ENCODE measurements around the gene LIMS4.
"Not testable (repeated sequence)": the region's sequence is repeated elsewhere in the genome, so short reads cannot be mapped to it uniquely, and the experiment has no call there.

DNA sequence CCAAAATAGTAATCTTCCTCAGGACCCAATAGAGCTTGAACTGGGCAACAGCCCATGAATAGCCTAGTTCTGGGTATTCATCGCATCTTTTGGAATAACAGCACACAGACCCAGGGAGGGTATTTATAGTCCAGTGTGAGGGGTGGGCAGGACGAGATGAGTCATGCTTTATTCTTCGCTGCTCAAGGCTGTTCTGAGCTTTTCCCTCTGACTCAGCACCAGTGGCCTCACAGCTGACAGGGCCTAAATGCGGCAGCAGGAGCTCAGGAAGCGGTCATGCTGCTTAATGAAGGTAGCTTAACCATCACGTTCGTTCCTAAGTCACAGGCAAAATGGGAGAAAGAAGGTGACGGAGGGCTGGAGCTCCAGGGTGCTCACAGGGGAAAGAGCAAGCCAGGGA is 7.3 kb downstream of the LIMS4 start:
- not testable (repeated sequence) for TF ChIP-seq POLR2A (IDR thresholded peaks at IDR 0.05; ENCODE audit: insufficient read depth in 1 of 2, low read depth in 2 of 2, low read length in 2 of 2); ZNF329 (CRISPR knock-in tag; IDR thresholded peaks at IDR 0.05; ENCODE audit: low read depth); PRPF4 (IDR thresholded peaks at IDR 0.05; ENCODE audit: low read depth, low read length, poor library complexity, severe bottlenecking); HOXA7 (CRISPR knock-in tag; IDR thresholded peaks at IDR 0.05); IKZF1 (IDR thresholded peaks at IDR 0.05); SIN3A (IDR thresholded peaks at IDR 0.05; ENCODE audit: borderline replicate concordance, low read depth, low read length)
- TF ChIP-seq, protein P1, sequence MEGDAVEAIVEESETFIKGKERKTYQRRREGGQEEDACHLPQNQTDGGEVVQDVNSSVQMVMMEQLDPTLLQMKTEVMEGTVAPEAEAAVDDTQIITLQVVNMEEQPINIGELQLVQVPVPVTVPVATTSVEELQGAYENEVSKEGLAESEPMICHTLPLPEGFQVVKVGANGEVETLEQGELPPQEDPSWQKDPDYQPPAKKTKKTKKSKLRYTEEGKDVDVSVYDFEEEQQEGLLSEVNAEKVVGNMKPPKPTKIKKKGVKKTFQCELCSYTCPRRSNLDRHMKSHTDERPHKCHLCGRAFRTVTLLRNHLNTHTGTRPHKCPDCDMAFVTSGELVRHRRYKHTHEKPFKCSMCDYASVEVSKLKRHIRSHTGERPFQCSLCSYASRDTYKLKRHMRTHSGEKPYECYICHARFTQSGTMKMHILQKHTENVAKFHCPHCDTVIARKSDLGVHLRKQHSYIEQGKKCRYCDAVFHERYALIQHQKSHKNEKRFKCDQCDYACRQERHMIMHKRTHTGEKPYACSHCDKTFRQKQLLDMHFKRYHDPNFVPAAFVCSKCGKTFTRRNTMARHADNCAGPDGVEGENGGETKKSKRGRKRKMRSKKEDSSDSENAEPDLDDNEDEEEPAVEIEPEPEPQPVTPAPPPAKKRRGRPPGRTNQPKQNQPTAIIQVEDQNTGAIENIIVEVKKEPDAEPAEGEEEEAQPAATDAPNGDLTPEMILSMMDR (CRISPR knock-in tag; IDR thresholded peaks at IDR 0.05), result not testable (repeated sequence)
- TF ChIP-seq, protein P2, sequence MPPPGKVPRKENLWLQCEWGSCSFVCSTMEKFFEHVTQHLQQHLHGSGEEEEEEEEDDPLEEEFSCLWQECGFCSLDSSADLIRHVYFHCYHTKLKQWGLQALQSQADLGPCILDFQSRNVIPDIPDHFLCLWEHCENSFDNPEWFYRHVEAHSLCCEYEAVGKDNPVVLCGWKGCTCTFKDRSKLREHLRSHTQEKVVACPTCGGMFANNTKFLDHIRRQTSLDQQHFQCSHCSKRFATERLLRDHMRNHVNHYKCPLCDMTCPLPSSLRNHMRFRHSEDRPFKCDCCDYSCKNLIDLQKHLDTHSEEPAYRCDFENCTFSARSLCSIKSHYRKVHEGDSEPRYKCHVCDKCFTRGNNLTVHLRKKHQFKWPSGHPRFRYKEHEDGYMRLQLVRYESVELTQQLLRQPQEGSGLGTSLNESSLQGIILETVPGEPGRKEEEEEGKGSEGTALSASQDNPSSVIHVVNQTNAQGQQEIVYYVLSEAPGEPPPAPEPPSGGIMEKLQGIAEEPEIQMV (CRISPR knock-in tag; IDR thresholded peaks at IDR 0.05; ENCODE audit: low read depth), result not testable (repeated sequence)

All from HepG2 (cell line).